ENCODE measurements around the gene UQCC3.

Gene UQCC3

GRCh38 chr11:62705880-62706849, 34.7 kb downstream of the UQCC3 start:
- peak; percentile 38 for DNase-seq

GRCh38 chr11:62706850-62707247, 35.4 kb downstream of the UQCC3 start:
- DNase-seq = no peak

- DNase-seq = no peak
Observed at GRCh38 chr11:62707277-62707861, 35.9 kb downstream of the UQCC3 start, which contains the start of the genes BSCL2 and GNG3. BSCL2 (minus strand) TSS chr11:62707424; CDS start chr11:62707195, 229 bp downstream. GNG3 (plus strand) TSS chr11:62707676; CDS start chr11:62708296, 620 bp downstream.

GRCh38 chr11:62708392-62708791, 36.9 kb downstream of the UQCC3 start:
- DNase-seq = no peak

GRCh38 chr11:62708793-62709192, 37.3 kb downstream of the UQCC3 start:
- no peak for DNase-seq

- peak; percentile 90 for DNase-seq
Observed at GRCh38 chr11:62709247-62710000, 38.0 kb downstream of the UQCC3 start.

- no peak for DNase-seq
Observed at GRCh38 chr11:62710001-62710345, 38.5 kb downstream of the UQCC3 start.

- no peak for DNase-seq
Observed at GRCh38 chr11:62712276-62712812, 40.9 kb downstream of the UQCC3 start.

GRCh38 chr11:62712861-62713260, 41.4 kb downstream of the UQCC3 start:
- no peak for DNase-seq

- DNase-seq = no peak
Observed at GRCh38 chr11:62713343-62713742, 41.9 kb downstream of the UQCC3 start.

GRCh38 chr11:62715150-62716130, 44.0 kb downstream of the UQCC3 start:
- DNase-seq = no peak

- no peak for DNase-seq
Observed at GRCh38 chr11:62716206-62716605, 44.7 kb downstream of the UQCC3 start.

- DNase-seq = no peak
Observed at GRCh38 chr11:62716816-62717215, 45.3 kb downstream of the UQCC3 start.

GRCh38 chr11:62719302-62719978, 48.0 kb downstream of the UQCC3 start:
- DNase-seq = no peak

GRCh38 chr11:62721994-62722393, 50.5 kb downstream of the UQCC3 start:
- no peak for DNase-seq

Measured in SIG-M5 (cell line).